GM12875 (cell line): ENCODE data around the gene CETN1.

Experiments
- H3K4me3 ChIP-seq: one replicate; pipeline ENCODE4 v1.5.1; 2011; ENCODE audit warnings: low read depth, low read length, control low read depth
- TF ChIP-seq, protein P1 (sequence below): IDR thresholded peaks from 2 replicates; pipeline ENCODE4 v1.5.1; 2011; ENCODE audit warnings: low read depth, mild to moderate bottlenecking, control low read depth, inconsistent platforms, low read length, moderate library complexity, borderline replicate concordance; ENCODE audit not compliant: insufficient read depth

CETN1 gene

GRCh38 chr18:595571-595970 lies 15.4 kb downstream of the CETN1 start:
- no peak overlapping the region for H3K4me3 ChIP-seq
- TF ChIP-seq, protein P1, sequence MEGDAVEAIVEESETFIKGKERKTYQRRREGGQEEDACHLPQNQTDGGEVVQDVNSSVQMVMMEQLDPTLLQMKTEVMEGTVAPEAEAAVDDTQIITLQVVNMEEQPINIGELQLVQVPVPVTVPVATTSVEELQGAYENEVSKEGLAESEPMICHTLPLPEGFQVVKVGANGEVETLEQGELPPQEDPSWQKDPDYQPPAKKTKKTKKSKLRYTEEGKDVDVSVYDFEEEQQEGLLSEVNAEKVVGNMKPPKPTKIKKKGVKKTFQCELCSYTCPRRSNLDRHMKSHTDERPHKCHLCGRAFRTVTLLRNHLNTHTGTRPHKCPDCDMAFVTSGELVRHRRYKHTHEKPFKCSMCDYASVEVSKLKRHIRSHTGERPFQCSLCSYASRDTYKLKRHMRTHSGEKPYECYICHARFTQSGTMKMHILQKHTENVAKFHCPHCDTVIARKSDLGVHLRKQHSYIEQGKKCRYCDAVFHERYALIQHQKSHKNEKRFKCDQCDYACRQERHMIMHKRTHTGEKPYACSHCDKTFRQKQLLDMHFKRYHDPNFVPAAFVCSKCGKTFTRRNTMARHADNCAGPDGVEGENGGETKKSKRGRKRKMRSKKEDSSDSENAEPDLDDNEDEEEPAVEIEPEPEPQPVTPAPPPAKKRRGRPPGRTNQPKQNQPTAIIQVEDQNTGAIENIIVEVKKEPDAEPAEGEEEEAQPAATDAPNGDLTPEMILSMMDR, result no peak

- TF ChIP-seq, protein P1, result no peak
- H3K4me3 ChIP-seq, result no peak overlapping the region
Observed at GRCh38 chr18:596288-596881, 16.2 kb downstream of the CETN1 start.

- H3K4me3 ChIP-seq, result no peak overlapping the region
- TF ChIP-seq, protein P1, result no peak
Observed at GRCh38 chr18:598124-598589, 18.0 kb downstream of the CETN1 start.

- TF ChIP-seq, protein P1, result no peak
- no peak overlapping the region for H3K4me3 ChIP-seq
Observed at GRCh38 chr18:600107-600506, 19.9 kb downstream of the CETN1 start.

DNA sequence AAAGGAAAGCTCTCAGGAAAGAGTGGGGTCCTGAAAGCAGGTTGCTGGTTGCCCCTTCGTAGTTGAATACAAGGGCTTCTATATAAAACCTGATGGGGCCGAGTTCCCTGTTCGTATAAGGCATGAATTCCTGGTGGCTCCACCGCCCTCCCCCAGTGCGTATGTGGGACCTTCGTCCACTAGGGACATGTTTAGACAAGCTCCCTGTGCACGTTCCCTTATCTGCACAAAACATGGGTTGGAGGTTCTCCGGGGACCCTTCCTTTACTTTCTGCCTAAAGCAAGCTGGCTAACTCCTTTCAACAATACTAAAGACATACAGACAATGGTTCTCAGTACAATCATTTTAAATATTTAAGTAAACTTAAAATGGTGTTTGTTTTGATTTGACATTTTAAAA lies 24.6 kb downstream of the CETN1 start:
- TF ChIP-seq, protein P1, result no peak
- no peak overlapping the region for H3K4me3 ChIP-seq

GRCh38 chr18:607930-608329 lies 27.8 kb downstream of the CETN1 start:
- H3K4me3 ChIP-seq, result no peak overlapping the region
- TF ChIP-seq, protein P1, result no peak

GRCh38 chr18:610214-610928 lies 30.2 kb downstream of the CETN1 start:
- TF ChIP-seq, protein P1, result no peak
- H3K4me3 ChIP-seq, result no peak overlapping the region
